ENCODE data around the gene DNM3. TPM values are rescaled to one million over a fixed set of nuclear protein-coding genes. Genes with fewer than 3 reads are reported as not detected.

Gene DNM3
- total and polyA plus RNA-seq, 9 donors: 2.2 to 7.0 (median 3.9) TPM

GRCh38 chr1:171867236-171867635 lies 25.9 kb downstream of the DNM3 start:
- no peak for DNase-seq
- WGBS (ENCODE audit: insufficient coverage): no CpG with 5 or more reads among the region's 2 CpGs
- H3K4me1 ChIP-seq (ENCODE audit: control insufficient read depth, insufficient read depth, low read length): no peaks in the 10 kb centered on the region
- no peaks in the 10 kb centered on the region for H3K36me3 ChIP-seq (ENCODE audit: control insufficient read depth, insufficient read depth, low read length)
- no peaks in the 10 kb centered on the region for H3K27me3 ChIP-seq (ENCODE audit: control insufficient read depth, insufficient read depth, low read length)
- H3K9me3 ChIP-seq (replicated peaks; ENCODE audit: control insufficient read depth, low read depth, low read length): no peaks in the 10 kb centered on the region
- H3K4me3 ChIP-seq (ENCODE audit: low read length): no peak overlapping the region
- H3K27ac ChIP-seq (ENCODE audit: low read length): no peak overlapping the region

- Histone ChIP-seq H3K27me3 (ENCODE audit: control insufficient read depth, insufficient read depth, low read length) (no peaks in the 10 kb centered on the region), H3K27ac (ENCODE audit: low read length) (no peak overlapping the region), H3K4me1 (ENCODE audit: control insufficient read depth, insufficient read depth, low read length) (no peaks in the 10 kb centered on the region), H3K36me3 (ENCODE audit: control insufficient read depth, insufficient read depth, low read length) (no peaks in the 10 kb centered on the region), H3K9me3 (replicated peaks; ENCODE audit: control insufficient read depth, low read depth, low read length) (no peaks in the 10 kb centered on the region), H3K4me3 (ENCODE audit: low read length) (no peak overlapping the region)
- DNase-seq: peak; percentile 11
- no CpG with 5 or more reads among the region's 3 CpGs for WGBS (ENCODE audit: insufficient coverage)
Observed at GRCh38 chr1:171868217-171868803, 27.0 kb downstream of the DNM3 start.

GRCh38 chr1:171869097-171869496 lies 27.8 kb downstream of the DNM3 start:
- H3K36me3 ChIP-seq (ENCODE audit: control insufficient read depth, insufficient read depth, low read length): no peaks in the 10 kb centered on the region

GRCh38 chr1:171871848-171872247 lies 30.6 kb downstream of the DNM3 start:
- H3K4me3 ChIP-seq (ENCODE audit: low read length): no peak overlapping the region
- H3K9me3 ChIP-seq (replicated peaks; ENCODE audit: control insufficient read depth, low read depth, low read length): no peaks in the 10 kb centered on the region
- no peaks in the 10 kb centered on the region for H3K27me3 ChIP-seq (ENCODE audit: control insufficient read depth, insufficient read depth, low read length)
- no peak for DNase-seq
- WGBS (ENCODE audit: insufficient coverage): 51% methylated on average over 2 of the region's 2 CpGs
- H3K4me1 ChIP-seq (ENCODE audit: control insufficient read depth, insufficient read depth, low read length): no peaks in the 10 kb centered on the region
- H3K36me3 ChIP-seq (ENCODE audit: control insufficient read depth, insufficient read depth, low read length): no peaks in the 10 kb centered on the region
- no peak overlapping the region for H3K27ac ChIP-seq (ENCODE audit: low read length)

More at GRCh38 chr1:171869097-171869496, 27.8 kb downstream of the DNM3 start:
- H3K4me3 ChIP-seq (ENCODE audit: low read length): no peak overlapping the region
- H3K27me3 ChIP-seq (ENCODE audit: control insufficient read depth, insufficient read depth, low read length): no peaks in the 10 kb centered on the region
- no peaks in the 10 kb centered on the region for H3K9me3 ChIP-seq (replicated peaks; ENCODE audit: control insufficient read depth, low read depth, low read length)
- DNase-seq: peak; percentile 7
- no peak overlapping the region for H3K27ac ChIP-seq (ENCODE audit: low read length)
- no peaks in the 10 kb centered on the region for H3K4me1 ChIP-seq (ENCODE audit: control insufficient read depth, insufficient read depth, low read length)

GRCh38 chr1:171872430-171872829 lies 31.1 kb downstream of the DNM3 start:
- DNase-seq: no peak
- no peak overlapping the region for H3K4me3 ChIP-seq (ENCODE audit: low read length)
- no peaks in the 10 kb centered on the region for H3K4me1 ChIP-seq (ENCODE audit: control insufficient read depth, insufficient read depth, low read length)
- H3K36me3 ChIP-seq (ENCODE audit: control insufficient read depth, insufficient read depth, low read length): no peaks in the 10 kb centered on the region
- H3K27me3 ChIP-seq (ENCODE audit: control insufficient read depth, insufficient read depth, low read length): no peaks in the 10 kb centered on the region
- H3K27ac ChIP-seq (ENCODE audit: low read length): no peak overlapping the region
- no CpG with 5 or more reads among the region's 5 CpGs for WGBS (ENCODE audit: insufficient coverage)
- H3K9me3 ChIP-seq (replicated peaks; ENCODE audit: control insufficient read depth, low read depth, low read length): no peaks in the 10 kb centered on the region

GRCh38 chr1:171873664-171874063 lies 32.4 kb downstream of the DNM3 start:
- DNase-seq: no peak
- no peak overlapping the region for H3K27ac ChIP-seq (ENCODE audit: low read length)
- WGBS (ENCODE audit: insufficient coverage): no CpG with 5 or more reads among the region's 5 CpGs
- H3K4me3 ChIP-seq (ENCODE audit: low read length): no peak overlapping the region
- no peaks in the 10 kb centered on the region for H3K36me3 ChIP-seq (ENCODE audit: control insufficient read depth, insufficient read depth, low read length)
- H3K27me3 ChIP-seq (ENCODE audit: control insufficient read depth, insufficient read depth, low read length): no peaks in the 10 kb centered on the region
- H3K9me3 ChIP-seq (replicated peaks; ENCODE audit: control insufficient read depth, low read depth, low read length): no peaks in the 10 kb centered on the region
- H3K4me1 ChIP-seq (ENCODE audit: control insufficient read depth, insufficient read depth, low read length): no peaks in the 10 kb centered on the region

- H3K36me3 ChIP-seq (ENCODE audit: control insufficient read depth, insufficient read depth, low read length): no peaks in the 10 kb centered on the region
- no peaks in the 10 kb centered on the region for H3K27me3 ChIP-seq (ENCODE audit: control insufficient read depth, insufficient read depth, low read length)
- H3K4me3 ChIP-seq (ENCODE audit: low read length): no peak overlapping the region
- H3K27ac ChIP-seq (ENCODE audit: low read length): no peak overlapping the region
- WGBS (ENCODE audit: insufficient coverage): no CpG with 5 or more reads among the region's 3 CpGs
- H3K9me3 ChIP-seq (replicated peaks; ENCODE audit: control insufficient read depth, low read depth, low read length): no peaks in the 10 kb centered on the region
- DNase-seq: no peak
- no peaks in the 10 kb centered on the region for H3K4me1 ChIP-seq (ENCODE audit: control insufficient read depth, insufficient read depth, low read length)
Observed at GRCh38 chr1:171877701-171878100, 36.4 kb downstream of the DNM3 start.

GRCh38 chr1:171879556-171879955 lies 38.3 kb downstream of the DNM3 start:
- no peak for DNase-seq
- no peaks in the 10 kb centered on the region for H3K4me1 ChIP-seq (ENCODE audit: control insufficient read depth, insufficient read depth, low read length)
- H3K27me3 ChIP-seq (ENCODE audit: control insufficient read depth, insufficient read depth, low read length): no peaks in the 10 kb centered on the region
- H3K4me3 ChIP-seq (ENCODE audit: low read length): no peak overlapping the region
- H3K27ac ChIP-seq (ENCODE audit: low read length): no peak overlapping the region
- no peaks in the 10 kb centered on the region for H3K36me3 ChIP-seq (ENCODE audit: control insufficient read depth, insufficient read depth, low read length)
- WGBS (ENCODE audit: insufficient coverage): 92% methylated on average over 3 of the region's 4 CpGs
- H3K9me3 ChIP-seq (replicated peaks; ENCODE audit: control insufficient read depth, low read depth, low read length): no peaks in the 10 kb centered on the region

- no peaks in the 10 kb centered on the region for H3K36me3 ChIP-seq (ENCODE audit: control insufficient read depth, insufficient read depth, low read length)
- no CpG with 5 or more reads among the region's 1 CpG for WGBS (ENCODE audit: insufficient coverage)
- no peaks in the 10 kb centered on the region for H3K4me1 ChIP-seq (ENCODE audit: control insufficient read depth, insufficient read depth, low read length)
- no peak overlapping the region for H3K4me3 ChIP-seq (ENCODE audit: low read length)
- H3K27ac ChIP-seq (ENCODE audit: low read length): no peak overlapping the region
- H3K9me3 ChIP-seq (replicated peaks; ENCODE audit: control insufficient read depth, low read depth, low read length): no peaks in the 10 kb centered on the region
- no peak for DNase-seq
- H3K27me3 ChIP-seq (ENCODE audit: control insufficient read depth, insufficient read depth, low read length): no peaks in the 10 kb centered on the region
Observed at GRCh38 chr1:171881442-171881841, 40.1 kb downstream of the DNM3 start.

- H3K27me3 ChIP-seq (ENCODE audit: control insufficient read depth, insufficient read depth, low read length): no peaks in the 10 kb centered on the region
- 67% methylated on average over 2 of the region's 4 CpGs for WGBS (ENCODE audit: insufficient coverage)
- H3K9me3 ChIP-seq (replicated peaks; ENCODE audit: control insufficient read depth, low read depth, low read length): no peaks in the 10 kb centered on the region
- H3K4me3 ChIP-seq (ENCODE audit: low read length): no peak overlapping the region
- H3K27ac ChIP-seq (ENCODE audit: low read length): no peak overlapping the region
- no peak for DNase-seq
- no peaks in the 10 kb centered on the region for H3K4me1 ChIP-seq (ENCODE audit: control insufficient read depth, insufficient read depth, low read length)
- H3K36me3 ChIP-seq (ENCODE audit: control insufficient read depth, insufficient read depth, low read length): no peaks in the 10 kb centered on the region
Observed at GRCh38 chr1:171883849-171884248, 42.6 kb downstream of the DNM3 start.

- no peak for DNase-seq
- Histone ChIP-seq H3K4me3 (ENCODE audit: low read length) (no peak overlapping the region), H3K27me3 (ENCODE audit: control insufficient read depth, insufficient read depth, low read length) (no peaks in the 10 kb centered on the region), H3K9me3 (replicated peaks; ENCODE audit: control insufficient read depth, low read depth, low read length) (no peaks in the 10 kb centered on the region), H3K27ac (ENCODE audit: low read length) (no peak overlapping the region), H3K4me1 (ENCODE audit: control insufficient read depth, insufficient read depth, low read length) (no peaks in the 10 kb centered on the region), H3K36me3 (ENCODE audit: control insufficient read depth, insufficient read depth, low read length) (no peaks in the 10 kb centered on the region)
- WGBS (ENCODE audit: insufficient coverage): no CpG with 5 or more reads among the region's 1 CpG
Observed at GRCh38 chr1:171884475-171884874, 43.2 kb downstream of the DNM3 start.

Data from muscle of leg (tissue), 11 donors.